ENCODE measurements around the gene ARID1B.

GRCh38 chr6:157108923-157109322 lies 331.7 kb downstream of the ARID1B start:
- TF ChIP-seq CTCF (IDR thresholded peaks at IDR 0.05 in 2 of 3, conservative IDR thresholded peaks at IDR 0.05 in 1 of 3; ENCODE audit: borderline replicate concordance in 1 of 3, insufficient read depth in 1 of 3, low read depth in 2 of 3, low read length in 2 of 3) (no peak), POLR2AphosphoS5 (IDR thresholded peaks at IDR 0.05; ENCODE audit: low read depth, low read length) (no peak), ELF1 (IDR thresholded peaks at IDR 0.05; ENCODE audit: borderline replicate concordance, low read depth) (no peak), POLR2A (IDR thresholded peaks at IDR 0.05; ENCODE audit: borderline replicate concordance, extremely low read depth, insufficient read depth, insufficient read length) (no peak), TCF7L2 (IDR thresholded peaks at IDR 0.05; ENCODE audit: borderline replicate concordance, extremely low read depth, insufficient read depth, insufficient read length) (no peak), JUND (IDR thresholded peaks at IDR 0.05) (no peak), YY1 (IDR thresholded peaks at IDR 0.05; ENCODE audit: extremely low read depth, insufficient replicate concordance, low read depth, low read length) (no peak), RAD21 (IDR thresholded peaks at IDR 0.05; ENCODE audit: low read depth) (no peak), SRF (IDR thresholded peaks at IDR 0.05; ENCODE audit: low read depth) (no peak), REST (IDR thresholded peaks at IDR 0.05; ENCODE audit: low read depth) (no peak), MAX (IDR thresholded peaks at IDR 0.05) (no peak), ZNF274 (IDR thresholded peaks at IDR 0.05; ENCODE audit: low read depth, low read length) (no peak), ZFX (IDR thresholded peaks at IDR 0.05) (no peak), EZH2 (IDR thresholded peaks at IDR 0.05) (no peak)
